IPS-NIHi7 (cell line): Measurements from ENCODE around the gene BCL10.
"Not testable (repeated sequence)": the region's sequence is repeated elsewhere in the genome, so short reads cannot be mapped to it uniquely, and the experiment has no call there.

ENCODE experiments used
- DNase-seq: peaks from one replicate; pipeline ENCODE4 v3.0.0; 2012; ENCODE audit warnings: mixed read lengths; ENCODE audit errors: extremely low spot score

The BCL10 gene

GRCh38 chr1:85264150-85264549, 12.3 kb downstream of the BCL10 start:
- DNase-seq: no peak

GRCh38 chr1:85262985-85263384, 13.4 kb downstream of the BCL10 start:
- no peak for DNase-seq

GRCh38 chr1:85259912-85260274, 16.5 kb downstream of the BCL10 start:
- no peak for DNase-seq

- peak; percentile 90 for DNase-seq
Observed at GRCh38 chr1:85259118-85259911, 17.1 kb downstream of the BCL10 start, which contains the start of gene C1orf52. TSS of gene C1orf52 (minus strand) at chr1:85259662. CDS start at chr1:85259633, 29 bp downstream.

GRCh38 chr1:85258536-85259117, 17.8 kb downstream of the BCL10 start:
- no peak for DNase-seq

DNA sequence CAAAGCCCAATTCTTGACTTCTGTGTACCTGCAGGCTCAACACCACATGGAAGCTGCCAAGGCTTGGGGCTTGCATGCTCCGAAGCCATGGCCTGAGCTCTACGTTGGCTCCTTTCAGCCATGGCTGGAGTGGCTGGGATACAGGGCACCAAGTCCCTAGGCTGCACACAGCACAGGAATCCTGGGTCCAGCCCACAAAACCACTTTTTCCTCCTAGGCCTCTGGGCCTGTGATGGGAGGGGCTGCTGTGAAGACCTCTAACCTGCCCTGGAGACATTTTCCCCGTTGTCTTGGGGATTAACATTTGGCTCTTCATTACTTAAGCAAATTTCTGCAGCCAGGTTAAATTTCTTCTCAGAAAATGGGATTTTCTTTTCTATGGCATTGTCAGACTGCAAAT, 27.4 kb downstream of the BCL10 start:
- not testable (repeated sequence) for DNase-seq

GRCh38 chr1:85245891-85246290, 30.5 kb downstream of the BCL10 start:
- DNase-seq: no peak

DNA sequence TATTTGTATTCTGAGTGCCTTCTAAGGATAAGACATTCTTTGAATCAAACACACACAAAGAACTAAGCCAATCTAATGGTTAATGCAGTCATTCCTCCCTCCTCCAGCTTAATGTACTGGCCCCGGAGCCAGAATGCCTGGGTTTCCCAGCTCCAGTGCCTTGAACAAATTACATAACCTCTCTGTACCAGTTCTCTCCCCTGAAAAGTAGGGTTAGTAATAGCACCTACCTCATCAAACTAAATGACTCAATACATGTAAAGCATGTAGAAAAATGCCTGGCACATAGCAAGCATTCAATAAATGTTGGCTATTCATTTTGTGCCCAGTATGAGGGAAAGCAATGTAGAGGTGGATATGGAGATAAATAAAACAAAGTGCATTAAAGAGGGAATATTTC, 31.0 kb downstream of the BCL10 start:
- no peak for DNase-seq

DNA sequence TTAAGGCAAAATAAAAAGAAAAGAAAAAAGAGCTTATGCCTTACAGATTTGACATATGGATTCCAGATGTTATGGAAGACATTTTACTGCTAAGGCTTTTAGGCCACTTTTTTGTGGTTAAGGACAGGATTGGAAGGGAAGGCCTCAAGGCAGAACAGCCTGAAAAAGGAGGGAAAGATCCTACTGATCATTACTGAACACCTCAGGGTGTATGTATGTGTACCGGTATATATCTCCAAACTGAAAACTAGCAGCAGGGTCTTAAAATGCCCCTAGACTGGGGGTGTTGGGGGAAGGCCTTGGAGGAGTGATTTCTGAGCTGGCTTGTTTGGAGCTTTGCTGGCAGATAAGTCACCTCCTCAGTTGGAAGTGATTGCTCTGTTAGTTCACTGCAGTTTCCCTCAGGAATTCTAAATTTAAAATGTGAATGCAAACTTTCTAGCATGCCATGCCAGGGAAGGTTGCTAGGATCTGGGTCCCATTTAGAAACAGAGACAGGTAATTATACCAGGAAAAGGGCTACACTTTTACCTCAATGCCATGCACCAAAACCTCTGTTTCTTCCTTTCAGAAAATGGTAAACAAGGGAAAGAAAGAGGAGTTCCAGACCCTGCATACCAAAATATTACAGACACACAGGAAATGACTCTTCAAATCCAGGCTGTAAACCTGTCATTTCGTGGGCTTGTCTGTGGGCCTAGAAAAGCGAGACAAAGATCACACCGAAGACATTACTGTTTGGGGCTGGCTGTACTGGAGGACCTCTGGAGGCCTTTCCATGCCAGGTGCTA, 32.0 kb downstream of the BCL10 start:
- no peak for DNase-seq

DNA sequence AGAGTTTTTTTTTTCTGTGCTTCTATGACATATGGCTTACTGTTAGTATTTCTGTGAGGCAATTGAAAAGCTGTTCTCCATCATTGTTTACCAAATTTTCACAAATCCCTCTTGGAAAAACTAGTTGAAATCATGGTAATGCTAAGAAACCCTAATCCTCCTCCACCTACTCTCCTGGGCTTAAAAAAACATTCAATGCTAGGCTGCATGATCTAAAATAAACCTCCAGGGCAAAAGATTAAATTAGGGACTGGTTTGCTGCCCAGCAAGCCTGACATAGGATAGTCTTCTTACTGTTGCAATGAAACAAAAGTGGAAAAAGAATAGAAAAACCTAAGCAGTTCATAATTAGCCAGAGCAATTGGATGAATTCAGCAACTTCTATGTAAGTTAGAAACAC, 33.1 kb downstream of the BCL10 start:
- no peak for DNase-seq

GRCh38 chr1:85240643-85241042, 35.8 kb downstream of the BCL10 start:
- no peak for DNase-seq

DNA sequence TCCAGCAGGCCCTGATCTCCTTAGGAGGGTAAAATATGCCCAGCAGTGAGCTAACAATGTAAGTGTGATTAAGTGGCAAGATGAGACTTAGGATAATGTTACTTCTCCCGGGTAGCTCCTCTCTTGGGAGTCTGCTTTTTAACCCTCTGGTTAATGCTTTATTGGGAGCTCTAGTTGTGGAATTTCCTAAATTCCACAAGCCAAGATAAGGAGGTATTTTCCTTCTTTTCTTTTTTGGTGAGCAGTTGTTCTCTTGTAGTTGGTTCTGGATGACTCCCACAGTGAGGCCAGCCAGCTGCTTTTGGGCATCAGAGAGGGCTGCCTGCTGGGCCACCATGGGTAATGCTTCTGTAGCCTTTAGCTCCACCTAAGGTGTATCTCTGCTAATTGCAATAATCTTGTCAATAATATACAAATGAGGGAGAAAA, 36.2 kb downstream of the BCL10 start:
- peak; percentile 71 for DNase-seq

DNA sequence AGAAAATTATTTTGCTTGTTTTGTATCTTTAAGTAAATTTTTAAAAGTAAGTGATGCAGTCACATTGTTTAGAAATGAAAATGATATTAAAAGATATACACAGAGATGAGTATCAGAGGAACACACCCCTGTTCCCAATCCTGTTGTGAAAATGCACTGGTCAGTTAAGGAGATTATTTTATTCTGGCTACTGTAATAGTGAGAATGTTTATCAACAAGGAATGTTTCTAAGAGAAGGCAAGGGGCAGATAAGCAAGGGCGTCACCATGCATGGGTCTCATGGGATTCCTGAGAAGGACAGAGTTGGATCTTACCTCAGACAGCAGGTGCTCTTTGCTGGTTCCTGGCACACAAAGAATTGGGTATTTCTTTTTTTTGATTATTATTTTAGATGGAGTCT, 38.8 kb downstream of the BCL10 start:
- DNase-seq: no peak

DNA sequence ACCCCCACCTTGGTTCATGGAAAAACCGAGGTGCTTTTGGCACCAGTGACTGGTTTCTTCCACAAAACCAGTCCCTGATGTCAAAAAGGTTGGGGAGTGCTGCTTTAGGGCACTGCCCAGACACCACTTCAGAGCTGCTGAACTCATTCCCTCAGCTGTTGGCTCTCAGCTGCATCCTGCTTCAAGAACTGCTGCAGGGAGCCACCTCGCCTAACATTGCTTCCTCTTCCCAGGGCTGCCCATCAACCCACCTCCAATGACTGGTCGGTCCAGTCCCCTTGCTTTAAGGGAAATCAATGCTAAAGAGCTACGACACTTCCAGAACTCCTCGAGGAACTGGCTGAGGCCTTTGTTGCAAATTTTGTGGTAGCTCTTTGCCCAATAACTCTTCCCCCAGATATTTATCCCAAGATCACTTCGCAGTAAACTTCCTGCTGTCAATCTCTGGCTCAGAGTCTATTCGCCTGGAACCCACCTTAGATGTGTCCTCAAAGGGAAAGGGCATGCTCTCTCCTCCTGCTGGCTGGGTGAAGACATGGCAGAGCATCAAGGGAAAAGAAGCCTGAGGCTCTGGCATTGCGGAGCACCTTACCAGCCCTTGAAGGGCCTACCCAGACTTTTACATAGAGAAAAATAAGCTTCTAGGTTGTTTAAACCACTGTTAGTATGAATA, 46.0 kb downstream of the BCL10 start:
- DNase-seq: peak; percentile 61

DNA sequence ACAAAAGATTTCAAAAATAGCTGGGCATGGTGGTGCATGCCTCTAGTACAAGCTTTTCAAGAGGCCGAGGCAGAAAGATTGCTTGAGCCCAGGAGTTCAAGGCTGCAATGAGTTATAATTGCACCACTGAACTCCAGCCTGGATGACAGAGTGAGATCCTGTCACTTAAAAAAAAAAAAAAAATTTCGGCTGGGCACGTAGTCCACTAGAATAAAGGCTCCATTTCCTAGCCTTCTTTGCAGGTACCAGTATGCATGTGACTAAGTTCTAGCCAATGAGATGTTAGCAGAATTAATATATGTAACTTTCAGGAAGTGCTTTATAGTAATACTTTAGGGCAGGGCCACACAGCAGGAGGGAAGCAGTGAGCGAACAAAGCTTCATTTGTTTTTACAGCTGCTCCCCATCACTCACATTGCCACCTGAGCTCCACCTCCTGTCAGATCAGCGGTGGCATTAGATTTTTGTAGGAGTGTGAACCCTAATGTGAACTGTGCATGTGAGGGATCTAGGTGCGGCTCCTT, 46.8 kb downstream of the BCL10 start:
- no peak for DNase-seq

- no peak for DNase-seq
Observed at GRCh38 chr1:85228972-85229371, 47.5 kb downstream of the BCL10 start.

DNA sequence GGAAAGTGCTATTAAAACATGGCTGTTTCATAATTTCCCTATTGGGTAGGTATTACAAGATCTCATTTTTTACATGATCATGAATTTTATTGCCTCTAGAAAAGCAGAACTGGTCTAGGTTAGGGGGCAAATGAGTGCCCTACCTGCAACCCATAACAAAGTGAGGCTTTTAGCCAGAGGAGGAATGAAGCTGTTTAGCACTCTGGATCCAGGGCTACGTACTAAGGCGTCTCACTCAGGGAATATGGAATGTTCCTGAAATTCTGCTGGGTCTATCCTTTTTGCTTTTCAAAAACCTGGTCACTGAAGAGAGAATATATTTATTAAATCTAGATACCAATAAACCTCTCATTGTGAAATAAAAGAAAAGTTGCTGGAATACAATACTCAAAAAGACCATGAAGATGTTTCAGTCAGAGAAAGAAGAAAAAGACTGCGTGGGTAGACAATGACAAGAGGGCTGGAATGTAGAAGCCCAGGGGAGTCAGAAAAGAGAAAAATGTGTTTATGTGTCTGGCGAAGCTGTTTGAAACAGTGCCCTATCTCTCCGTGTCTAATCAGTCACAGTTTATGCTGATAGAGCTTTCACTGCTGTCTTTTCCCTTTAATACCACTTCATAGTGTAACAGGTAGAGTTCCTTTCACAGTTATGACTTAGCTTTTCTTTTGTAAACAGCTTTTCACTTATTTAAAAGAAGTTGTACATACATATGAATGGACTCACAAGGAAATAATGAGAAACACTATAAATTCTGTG, 50.6 kb downstream of the BCL10 start:
- DNase-seq: no peak

DNA sequence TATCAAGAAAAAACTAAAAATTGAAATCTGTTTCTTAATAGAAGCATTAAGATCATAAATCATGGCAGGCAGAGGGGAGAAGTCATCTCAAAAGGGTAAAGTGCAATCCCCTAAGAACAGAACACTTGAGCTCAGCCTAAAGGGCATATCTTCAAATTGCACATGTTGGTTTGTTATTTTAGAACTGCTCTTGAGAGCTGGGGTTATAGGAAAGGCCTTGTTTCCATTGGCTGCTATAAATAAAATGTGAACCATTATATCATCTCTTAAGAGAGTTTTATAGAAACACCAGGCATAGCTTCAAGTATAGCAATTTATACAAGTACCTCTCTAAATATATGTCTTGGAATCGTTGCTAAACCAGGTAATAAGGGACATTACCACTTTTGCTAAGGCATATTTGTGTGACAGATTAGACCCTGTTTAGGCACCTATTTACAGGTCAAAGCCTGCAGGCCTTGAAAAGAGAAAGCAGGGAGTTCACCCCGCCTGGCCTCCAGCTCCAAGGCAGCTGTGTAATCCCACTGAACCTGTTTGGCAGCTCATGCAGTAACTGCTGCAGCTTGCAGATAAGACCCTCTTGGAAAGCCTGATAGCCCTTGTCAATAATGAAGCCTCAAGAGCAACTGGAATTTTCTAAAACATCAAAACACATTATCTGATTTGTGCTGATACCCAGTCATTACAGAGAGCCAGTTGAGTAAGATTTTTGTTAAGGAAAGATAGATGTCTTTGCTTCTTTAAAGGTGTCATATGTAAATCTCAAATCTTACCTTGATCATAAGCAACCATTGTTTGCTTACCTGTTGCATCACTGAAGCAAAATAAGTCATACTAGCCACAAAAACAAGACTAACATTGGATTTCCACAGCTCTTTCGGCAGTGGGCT, 51.5 kb downstream of the BCL10 start:
- peak; percentile 69 for DNase-seq

DNA sequence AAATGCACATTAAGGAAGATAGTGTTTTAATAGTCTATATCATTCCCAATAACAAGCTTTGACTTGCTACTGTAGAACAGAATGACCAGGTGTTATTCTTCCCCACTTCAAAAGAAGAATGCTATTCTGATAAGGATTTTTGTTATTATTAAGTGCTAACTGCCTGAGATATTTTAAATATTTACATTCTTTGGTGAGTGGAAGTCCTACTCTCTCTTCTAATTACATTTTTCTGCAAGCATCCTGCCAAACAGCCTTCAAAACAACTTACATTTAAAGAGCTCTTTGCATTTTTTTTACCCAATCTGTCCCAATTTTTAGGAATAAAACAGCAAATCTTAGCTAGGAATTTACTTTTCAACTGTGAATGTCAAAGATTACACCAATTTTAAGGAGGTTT, 52.1 kb downstream of the BCL10 start:
- no peak for DNase-seq

DNA sequence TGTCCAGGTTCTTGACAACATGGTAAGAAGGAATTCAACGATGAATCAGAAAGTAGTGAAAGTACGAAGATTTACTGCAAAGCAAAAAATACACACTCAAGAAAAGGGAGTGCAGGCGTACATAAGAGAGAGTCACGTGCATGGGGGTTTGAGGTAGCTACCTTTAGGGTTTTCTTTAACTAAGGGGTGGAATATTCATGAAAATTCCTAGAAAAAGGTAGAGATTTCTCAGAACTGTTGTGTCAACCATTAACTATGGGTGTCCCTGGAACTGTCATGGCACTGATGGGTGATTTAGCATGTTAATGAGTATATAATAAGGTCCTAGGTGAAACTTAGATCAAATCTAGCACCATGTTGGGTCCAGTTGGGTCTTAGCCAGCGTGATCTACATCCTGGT, 53.1 kb downstream of the BCL10 start:
- DNase-seq: no peak
